LNCAP (cell line): ENCODE results near the gene EPAS1.
A peak's percentile ranks its signal among the peaks of the same experiment; 100 is the strongest.

Experiments
- TF ChIP-seq, protein P1 (sequence below): fragments of 450-650 bp; IDR thresholded peaks from 2 replicates; pipeline ENCODE4 v1.5.1; 2017; ENCODE audit warnings: mild to moderate bottlenecking

Gene EPAS1

DNA sequence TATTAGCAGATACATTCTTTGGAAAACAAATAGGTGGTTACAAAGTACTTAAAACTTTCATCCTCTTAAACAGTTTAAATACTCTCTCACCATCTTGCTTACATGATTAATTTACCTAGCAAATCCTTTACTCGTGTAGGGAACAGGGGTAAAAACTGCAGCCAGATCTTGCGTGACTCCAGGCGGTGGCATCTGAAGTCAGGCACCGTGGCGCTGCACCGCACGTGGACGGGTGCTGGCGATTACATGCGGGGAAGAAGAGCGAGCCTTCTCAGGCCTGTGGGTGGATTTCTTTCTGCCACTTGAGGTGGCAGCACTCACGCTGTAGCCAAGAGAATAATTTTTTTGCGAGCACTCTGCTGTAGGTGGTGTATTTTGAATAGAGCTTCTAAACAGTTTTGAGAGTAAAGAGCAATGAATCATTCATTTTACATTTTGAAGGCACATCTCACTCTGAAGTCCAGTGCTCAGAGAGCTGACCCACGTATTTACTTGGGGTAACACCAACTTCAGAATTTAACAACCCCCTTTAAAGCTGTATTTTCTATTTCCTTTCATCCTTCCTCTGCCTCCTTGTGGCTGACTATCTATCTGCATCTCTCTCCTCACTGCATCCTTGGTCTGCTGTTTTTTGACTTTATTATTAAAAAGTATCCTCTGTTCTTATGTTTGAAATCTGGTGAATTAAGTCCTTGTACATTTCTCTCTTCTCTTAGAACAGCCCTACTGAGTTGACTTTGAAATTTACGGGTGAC is 68.9 kb downstream of the EPAS1 start:
- TF ChIP-seq, protein P1, sequence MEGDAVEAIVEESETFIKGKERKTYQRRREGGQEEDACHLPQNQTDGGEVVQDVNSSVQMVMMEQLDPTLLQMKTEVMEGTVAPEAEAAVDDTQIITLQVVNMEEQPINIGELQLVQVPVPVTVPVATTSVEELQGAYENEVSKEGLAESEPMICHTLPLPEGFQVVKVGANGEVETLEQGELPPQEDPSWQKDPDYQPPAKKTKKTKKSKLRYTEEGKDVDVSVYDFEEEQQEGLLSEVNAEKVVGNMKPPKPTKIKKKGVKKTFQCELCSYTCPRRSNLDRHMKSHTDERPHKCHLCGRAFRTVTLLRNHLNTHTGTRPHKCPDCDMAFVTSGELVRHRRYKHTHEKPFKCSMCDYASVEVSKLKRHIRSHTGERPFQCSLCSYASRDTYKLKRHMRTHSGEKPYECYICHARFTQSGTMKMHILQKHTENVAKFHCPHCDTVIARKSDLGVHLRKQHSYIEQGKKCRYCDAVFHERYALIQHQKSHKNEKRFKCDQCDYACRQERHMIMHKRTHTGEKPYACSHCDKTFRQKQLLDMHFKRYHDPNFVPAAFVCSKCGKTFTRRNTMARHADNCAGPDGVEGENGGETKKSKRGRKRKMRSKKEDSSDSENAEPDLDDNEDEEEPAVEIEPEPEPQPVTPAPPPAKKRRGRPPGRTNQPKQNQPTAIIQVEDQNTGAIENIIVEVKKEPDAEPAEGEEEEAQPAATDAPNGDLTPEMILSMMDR = peak; percentile 55

DNA sequence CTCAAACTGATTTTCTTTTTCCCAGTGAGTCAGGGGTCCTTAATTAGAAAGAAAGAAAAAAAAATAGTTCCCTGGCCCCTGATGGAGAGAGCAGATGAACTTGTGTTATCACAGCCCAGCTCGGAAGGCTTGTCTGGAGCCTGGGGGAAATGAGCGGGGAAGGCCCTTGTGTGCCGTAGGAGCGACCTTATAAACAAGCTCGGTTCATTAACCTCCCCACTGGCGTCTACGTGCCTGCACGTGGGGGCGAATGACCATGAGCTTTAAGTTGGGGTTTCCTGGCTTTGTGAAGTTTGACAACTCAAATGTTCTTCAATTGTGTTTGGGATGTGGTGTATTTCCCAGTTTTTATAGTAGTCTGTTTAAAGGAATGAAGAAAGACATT is 69.5 kb downstream of the EPAS1 start:
- TF ChIP-seq, protein P1 = no peak

DNA sequence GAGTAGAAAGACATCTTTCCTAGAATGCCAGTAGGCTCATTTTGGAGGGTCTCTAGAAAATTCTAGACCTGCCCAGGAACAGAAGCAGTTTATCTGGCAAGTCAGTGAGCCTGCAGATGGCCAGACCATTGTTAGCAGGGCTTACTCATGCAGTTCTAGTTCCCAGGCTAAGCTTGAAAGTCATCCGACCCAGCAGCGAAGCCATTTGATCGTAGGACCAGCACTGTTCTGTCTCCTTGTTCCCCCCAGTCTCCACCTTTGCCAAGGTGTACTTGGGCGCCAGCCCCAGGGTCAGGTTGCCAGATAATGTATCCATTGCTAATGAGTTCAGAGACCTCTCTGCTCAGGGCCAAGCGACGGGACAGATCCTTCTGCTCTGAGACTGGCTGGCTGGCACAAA is 70.1 kb downstream of the EPAS1 start:
- TF ChIP-seq, protein P1 = no peak

DNA sequence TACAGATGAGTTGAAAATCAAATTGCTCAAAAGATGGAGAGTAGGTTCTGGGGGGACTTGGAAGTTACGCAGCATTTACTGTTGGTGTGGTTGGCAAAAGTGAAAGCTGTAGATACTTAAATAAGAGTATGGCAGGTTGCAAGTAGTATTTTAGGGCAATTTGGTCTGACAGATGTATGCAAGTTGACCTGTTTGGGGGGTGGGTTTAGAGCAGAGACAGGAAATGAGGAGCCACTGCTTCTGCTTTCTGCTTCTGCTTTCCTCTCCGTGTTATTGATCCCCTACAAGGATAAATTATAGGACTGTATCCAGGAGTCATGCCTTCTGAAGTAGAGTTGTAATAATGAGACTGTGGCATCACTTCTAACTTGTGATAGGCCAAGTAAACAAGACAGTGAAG is 71.2 kb downstream of the EPAS1 start:
- TF ChIP-seq, protein P1 = no peak

DNA sequence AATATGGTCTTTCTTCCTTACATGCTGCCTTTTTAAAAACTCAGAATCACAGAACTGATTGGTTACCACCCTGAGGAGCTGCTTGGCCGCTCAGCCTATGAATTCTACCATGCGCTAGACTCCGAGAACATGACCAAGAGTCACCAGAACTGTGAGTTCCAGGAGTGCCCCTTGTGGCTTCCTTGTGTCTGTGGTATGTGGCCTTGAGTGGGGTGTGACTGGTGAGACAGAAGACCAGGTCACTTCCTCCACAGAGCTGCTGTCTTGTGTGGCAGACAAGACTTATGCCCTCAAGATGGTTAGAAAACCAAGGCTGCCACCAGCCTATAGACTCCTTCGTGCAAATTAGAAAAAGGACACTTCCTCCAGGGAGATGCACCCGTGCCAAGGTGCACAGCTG is 72.6 kb downstream of the EPAS1 start:
- TF ChIP-seq, protein P1 = no peak

DNA sequence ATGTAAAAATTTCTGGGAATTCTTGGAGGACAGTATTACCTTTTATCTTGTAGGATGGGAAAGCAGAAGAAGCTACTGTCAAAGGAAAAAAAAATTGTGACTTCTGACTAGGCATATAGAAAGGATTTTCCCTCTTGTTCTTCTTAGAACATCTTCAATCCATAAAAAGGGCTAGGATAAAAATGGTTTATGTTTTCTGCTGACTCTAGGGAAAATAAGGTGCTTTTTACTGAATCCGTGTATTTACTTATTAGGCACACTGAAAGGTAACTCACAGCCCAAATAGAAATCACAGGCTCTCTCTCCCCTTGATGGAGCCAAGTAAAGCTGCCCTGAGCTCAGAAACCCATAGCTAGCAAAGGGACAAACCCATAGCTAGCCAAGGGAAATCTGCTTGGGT is 74.6 kb downstream of the EPAS1 start:
- TF ChIP-seq, protein P1 = no peak

DNA sequence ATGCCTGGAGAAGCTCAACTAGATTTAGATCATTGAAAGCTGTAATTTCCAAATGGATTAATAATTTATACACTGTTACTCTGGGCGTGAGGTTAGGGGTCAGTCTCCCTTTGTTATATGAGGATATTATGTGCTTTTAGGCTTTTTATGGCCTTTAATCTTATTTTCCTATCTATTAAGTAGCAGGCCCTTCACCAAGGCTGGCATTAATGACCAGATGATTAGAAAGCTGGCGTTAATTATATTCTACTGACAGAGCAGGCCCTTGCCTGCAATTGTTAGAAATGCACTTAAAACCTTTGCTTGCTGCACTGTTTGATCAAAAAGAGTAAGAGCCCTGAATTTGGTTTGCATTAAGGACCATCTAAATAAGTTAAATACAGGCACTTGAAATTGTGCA is 75.3 kb downstream of the EPAS1 start:
- TF ChIP-seq, protein P1 = no peak

DNA sequence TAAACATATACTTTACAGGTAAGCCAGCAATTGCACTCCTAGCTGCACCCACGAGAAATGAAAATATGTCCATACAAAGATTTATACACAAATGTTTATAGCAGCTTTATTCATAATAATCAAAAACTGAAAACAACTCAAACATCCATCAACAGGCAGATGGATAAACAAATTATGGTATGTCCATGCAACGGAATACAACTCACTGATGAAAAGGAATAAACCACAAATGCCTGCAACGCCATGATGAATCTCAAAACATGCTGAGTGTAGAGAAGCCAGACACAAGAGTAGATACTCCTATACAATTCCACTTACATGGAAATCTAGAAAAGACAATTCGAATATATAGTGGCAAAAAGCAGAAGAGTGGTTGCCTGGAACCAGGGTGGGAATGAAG is 76.0 kb downstream of the EPAS1 start:
- TF ChIP-seq, protein P1 = no peak
